Ascending aorta (tissue), 2 donors: ENCODE results near the gene FGD3. TPM values are rescaled to one million over a fixed set of nuclear protein-coding genes. Genes with fewer than 3 reads are reported as not detected.

Experiments used
- DNase-seq, 2 donors: peaks; one replicate each; pipeline ENCODE4 v3.0.0-alpha.2; 2019; ENCODE audit warnings: low spot score in 2 of 2
- H3K27ac ChIP-seq, 2 donors: fragments of 200-600 bp; sonication (generic); one replicate each; pipeline ENCODE4 v1.5.1; 2016 to 2017; ENCODE audit warnings: mild to moderate bottlenecking in 1 of 2
- H3K27me3 ChIP-seq: fragments of 200-600 bp; sonication (generic); one replicate; pipeline ENCODE4 v1.5.1; 2017
- H3K36me3 ChIP-seq, 2 donors: fragments of 200-600 bp; sonication (generic); one replicate each; pipeline ENCODE4 v1.5.1; 2016
- H3K4me1 ChIP-seq, 2 donors: fragments of 200-600 bp; sonication (generic); one replicate each; pipeline ENCODE4 v1.5.1; 2016 to 2017; ENCODE audit warnings: mild to moderate bottlenecking in 1 of 2
- H3K4me3 ChIP-seq, 2 donors: fragments of 200-600 bp; sonication (generic); one replicate each; pipeline ENCODE4 v1.5.1; 2016 to 2017; ENCODE audit warnings: mild to moderate bottlenecking in 1 of 2
- H3K9me3 ChIP-seq, 2 donors: fragments of 200-600 bp; sonication (generic); one replicate each; pipeline ENCODE4 v1.5.1; 2016
- CTCF ChIP-seq, 3 experiments: fragments of 200-600 bp in 2 of 3; fragments of 450-650 bp in 1 of 3; sonication (generic) in 2 of 3; IDR thresholded peaks; one replicate each; pipeline ENCODE4 v1.5.1; 2016 to 2019; ENCODE audit warnings: antibody characterized with exemption in 3 of 3, mild to moderate bottlenecking in 1 of 3, moderate library complexity in 1 of 3
- intact Hi-C: fragments of 100-400 bp; cut with DNase I; formaldehyde crosslinking; loops from one replicate; pipeline ENCODE4 v1.15.1; 2023
- total RNA-seq: library from RNA; depleted of rRNA; stranded (reverse); fragments of >200 nt; gene quantifications from one replicate; pipeline ENCODE4 v1.1.0, GENCODE V29; 2016

Gene FGD3
- total RNA-seq, 1 donor from 2014 or later, result 20.8 TPM

- TF ChIP-seq CTCF (IDR thresholded peaks at IDR 0.05), result no peak
- intact Hi-C loops, result no loop called here
- no peaks in the 10 kb centered on the region for H3K4me1 ChIP-seq
- H3K36me3 ChIP-seq, result peaks cover 0 to 20% of the 10 kb centered on the region in 2 donors
- peak in 1 of 2 donors; percentile 43 for DNase-seq
- H3K27me3 ChIP-seq, result no peaks in the 10 kb centered on the region
- no peaks in the 10 kb centered on the region for H3K9me3 ChIP-seq
- no peak overlapping the region for H3K27ac ChIP-seq
- no peak overlapping the region for H3K4me3 ChIP-seq
Observed at GRCh38 chr9:93082841-93083411, 135.6 kb downstream of the FGD3 start.

DNA sequence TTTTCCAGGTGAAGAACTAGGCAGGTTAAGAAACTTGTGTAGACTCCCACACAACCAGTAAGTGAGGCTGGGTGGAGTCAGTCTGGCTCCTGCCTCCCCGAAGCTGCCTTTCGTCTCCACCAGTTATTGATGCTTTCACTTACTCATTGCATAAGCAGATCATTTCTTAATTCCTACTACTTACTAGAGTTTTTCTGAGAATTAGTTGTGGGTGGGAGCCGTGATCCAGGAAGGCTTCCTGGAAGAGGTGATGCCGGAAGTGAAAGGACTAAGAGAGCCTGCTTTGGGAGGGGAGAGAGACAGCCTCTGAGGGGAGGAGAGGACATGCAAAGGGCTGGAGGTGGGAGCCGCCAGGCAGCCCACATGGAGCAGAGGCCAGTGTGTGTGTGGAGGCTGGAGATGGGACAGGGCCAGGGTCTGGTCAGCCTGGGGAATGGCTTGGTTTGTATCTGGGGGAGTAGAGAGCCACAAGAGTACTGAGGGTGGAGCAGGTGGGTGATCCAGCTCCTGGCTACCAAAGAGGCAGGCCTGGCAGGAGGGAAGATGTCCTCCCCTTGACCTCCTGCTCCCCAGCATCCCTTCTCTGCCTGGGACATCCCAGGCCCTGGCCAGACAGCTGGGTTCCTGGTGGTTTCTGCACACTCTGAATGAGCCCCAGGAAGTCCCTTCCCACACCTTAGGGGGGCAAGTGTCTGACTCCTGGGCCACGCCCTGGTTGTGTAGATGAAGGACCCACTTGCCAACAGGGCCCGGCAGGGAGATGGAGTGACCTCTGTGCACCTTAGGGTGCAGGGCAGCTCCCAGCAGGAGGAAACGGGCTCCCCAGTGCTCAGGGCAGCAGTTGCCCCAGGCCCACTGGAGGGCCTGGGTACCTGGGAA lies 136.5 kb downstream of the FGD3 start:
- H3K4me3 ChIP-seq, result no peak overlapping the region
- intact Hi-C loops, result no loop called here

GRCh38 chr9:93084471-93084881 lies 137.2 kb downstream of the FGD3 start:
- DNase-seq, result peak in 1 of 2 donors; percentile 35
- Histone ChIP-seq H3K4me3 (no peak overlapping the region), H3K4me1 (no peaks in the 10 kb centered on the region), H3K27me3 (no peaks in the 10 kb centered on the region), H3K27ac (no peak overlapping the region), H3K36me3 (peaks cover 0 to 14% of the 10 kb centered on the region in 2 donors), H3K9me3 (no peaks in the 10 kb centered on the region)
- intact Hi-C loops, result no loop called here
- TF ChIP-seq CTCF (IDR thresholded peaks at IDR 0.05), result no peak

More for the DNA sequence above, 136.5 kb downstream of the FGD3 start:
- DNase-seq, result peak in 1 of 2 donors; percentile 48
- Histone ChIP-seq H3K4me1 (no peaks in the 10 kb centered on the region), H3K27ac (no peak overlapping the region), H3K9me3 (no peaks in the 10 kb centered on the region), H3K27me3 (no peaks in the 10 kb centered on the region), H3K36me3 (peaks cover 0 to 20% of the 10 kb centered on the region in 2 donors)
- TF ChIP-seq CTCF (IDR thresholded peaks at IDR 0.05), result no peak

GRCh38 chr9:93085676-93086075 lies 138.4 kb downstream of the FGD3 start:
- no peak for TF ChIP-seq CTCF (IDR thresholded peaks at IDR 0.05)
- intact Hi-C loops, result no loop called here
- Histone ChIP-seq H3K4me1 (no peaks in the 10 kb centered on the region), H3K9me3 (peaks cover 0 to 5% of the 10 kb centered on the region in 2 donors), H3K27ac (no peak overlapping the region), H3K4me3 (no peak overlapping the region), H3K36me3 (peaks cover 0 to 12% of the 10 kb centered on the region in 2 donors), H3K27me3 (no peaks in the 10 kb centered on the region)
- DNase-seq, result peak in 1 of 2 donors; percentile 54

Other genes starting within 250 kb of the FGD3 start
- 29.1 TPM for gene BICD2, start 182.7 kb upstream of the FGD3 start, total RNA-seq
- gene ZNF484, start 69.5 kb upstream of the FGD3 start, total RNA-seq, result 16.9 TPM
- not detected for gene SUSD3, start 111.2 kb downstream of the FGD3 start, total RNA-seq
- 212 TPM for gene CARD19, start 148.7 kb downstream of the FGD3 start, total RNA-seq
- gene NINJ1, start 186.7 kb downstream of the FGD3 start, total RNA-seq, result 156 TPM
- not detected for gene WNK2, start 236.6 kb downstream of the FGD3 start, total RNA-seq